Spleen (tissue), 7 donors: ENCODE measurements around the gene TTC39A.

Source experiments
- CTCF ChIP-seq, 11 experiments: fragments of 200-600 bp in 7 of 11; fragments of 450-650 bp in 4 of 11; sonication (generic) in 4 of 11; IDR thresholded peaks in 8 of 11; conservative IDR thresholded peaks in 3 of 11; 1 replicate in 7 of 11; 2 replicates in 4 of 11; pipeline versions ENCODE4 v1.4.0 to v1.8.0; 2016 to 2021; ENCODE audit warnings: antibody characterized with exemption in 11 of 11, inconsistent platforms in 4 of 11, mild to moderate bottlenecking in 1 of 11
- POLR2A ChIP-seq, 3 donors: fragments of 450-650 bp; IDR thresholded peaks; one replicate each; pipeline ENCODE4 v1.5.1; 2017; ENCODE audit warnings: antibody characterized with exemption in 3 of 3, mild to moderate bottlenecking in 1 of 3
- POLR2AphosphoS5 ChIP-seq, 3 donors: sonication (generic); formaldehyde crosslinking; IDR thresholded peaks; one replicate each; pipeline ENCODE4 v1.5.1; 2017; ENCODE audit warnings: antibody characterized with exemption in 3 of 3
- donor health status: DM: no; HTN: no; CAD: no; lungs with moderate emphysema.
- donor health status: DM: no; HTN: no; CAD: no.
- donor health status: DM: no; HTN: no; CAD: no.

GRCh38 chr1:51290489-51290847 is 39.9 kb downstream of the TTC39A start:
- TF ChIP-seq POLR2A (IDR thresholded peaks at IDR 0.05), result no peak
- no peak for TF ChIP-seq CTCF (IDR thresholded peaks at IDR 0.05 in 8 of 11, conservative IDR thresholded peaks at IDR 0.05 in 3 of 11)
- TF ChIP-seq POLR2AphosphoS5 (IDR thresholded peaks at IDR 0.05), result no peak
